ENCODE results near the gene ZAP70.

DNA sequence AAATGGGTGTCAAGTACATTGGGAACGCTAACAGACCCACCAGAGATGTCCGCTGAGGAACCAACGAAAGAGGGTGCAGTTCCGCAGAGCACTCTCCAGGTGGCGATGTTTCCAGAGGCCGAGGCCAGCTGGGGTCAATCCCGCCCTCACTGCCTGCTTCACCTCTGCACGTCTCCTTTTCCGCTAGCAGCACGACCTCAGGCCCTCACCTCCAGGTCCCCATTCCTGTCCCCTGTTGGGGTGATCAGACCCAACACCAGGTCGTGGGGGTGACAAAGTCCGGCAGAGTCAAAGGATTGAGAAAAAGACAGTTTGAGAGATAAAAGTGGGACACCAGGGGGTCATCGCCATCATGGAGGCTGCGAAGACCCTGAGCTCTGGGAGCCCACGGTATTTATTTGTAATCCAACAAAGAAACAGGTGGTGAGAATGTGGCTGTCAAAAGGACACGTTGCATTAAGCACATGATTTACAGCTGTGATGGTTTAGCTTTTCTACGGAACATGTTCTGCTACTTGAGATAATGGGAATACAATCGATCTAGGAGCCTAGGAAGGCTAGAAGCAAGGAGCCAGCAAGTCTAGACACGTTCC, 27.3 kb downstream of the ZAP70 start:
- no peak for TF ChIP-seq EZH2 (IDR thresholded peaks at IDR 0.05; ENCODE audit: insufficient read depth, poor library complexity, severe bottlenecking)
- no peak for TF ChIP-seq EZH2phosphoT487 (IDR thresholded peaks at IDR 0.05; ENCODE audit: insufficient read depth, low read depth)

Data from GM23248 (cell line).